Measurements from ENCODE around the gene CYP4F11. TPM values are rescaled to one million over a fixed set of nuclear protein-coding genes. Genes with fewer than 3 reads are reported as not detected.
"Not testable (repeated sequence)": the region's sequence is repeated elsewhere in the genome, so short reads cannot be mapped to it uniquely, and the experiment has no call there.

The CYP4F11 gene
- total and polyA plus RNA-seq, 8 donors = 0.04 to 2.3 TPM; not detected in 6

DNA sequence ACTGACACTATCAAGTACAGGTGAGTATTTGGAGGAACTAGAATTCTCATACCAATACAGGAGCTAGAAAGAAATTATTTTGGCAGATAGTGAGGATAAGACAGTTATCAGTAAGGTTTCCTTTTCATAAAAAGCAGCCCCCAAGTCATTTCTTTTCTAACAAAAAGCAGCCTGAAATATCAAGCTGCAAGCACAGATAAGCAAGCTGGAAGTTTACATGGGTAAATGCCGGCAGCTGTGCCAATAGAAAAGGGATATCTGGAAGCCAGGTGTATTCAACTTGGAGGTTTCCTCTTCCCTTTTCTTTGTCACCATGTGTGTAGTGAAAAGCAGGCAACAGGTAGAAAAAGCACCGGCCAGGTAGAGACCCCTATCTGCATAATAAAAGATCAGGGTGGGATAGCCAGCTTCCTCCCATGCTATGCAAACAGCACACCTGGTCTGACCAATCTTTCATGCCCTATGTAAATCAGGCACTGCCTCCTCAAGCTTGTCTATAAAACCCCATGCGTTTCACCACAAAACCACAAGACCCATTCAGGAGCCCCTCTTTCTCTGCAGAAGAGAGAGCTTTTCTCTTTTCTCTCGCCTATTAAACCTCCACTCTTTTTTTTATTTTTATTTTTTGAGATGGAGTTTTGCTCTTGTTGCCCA lies 59.4 kb downstream of the CYP4F11 start:
- Histone ChIP-seq H3K36me3 (no peaks in the 10 kb centered on the region), H3K9me3 (no peaks in the 10 kb centered on the region), H3K27me3 (peaks cover 0 to 57% of the 10 kb centered on the region in 2 donors), H3K27ac (no peak overlapping the region), H3K4me3 (no peak overlapping the region), H3K4me1 (peaks cover 0 to under 1% of the 10 kb centered on the region in 2 donors)
- intact Hi-C loops (cut with DNase I) = no loop called here
- ATAC-seq = no peak
- DNase-seq = no peak
- TF ChIP-seq, protein P1, sequence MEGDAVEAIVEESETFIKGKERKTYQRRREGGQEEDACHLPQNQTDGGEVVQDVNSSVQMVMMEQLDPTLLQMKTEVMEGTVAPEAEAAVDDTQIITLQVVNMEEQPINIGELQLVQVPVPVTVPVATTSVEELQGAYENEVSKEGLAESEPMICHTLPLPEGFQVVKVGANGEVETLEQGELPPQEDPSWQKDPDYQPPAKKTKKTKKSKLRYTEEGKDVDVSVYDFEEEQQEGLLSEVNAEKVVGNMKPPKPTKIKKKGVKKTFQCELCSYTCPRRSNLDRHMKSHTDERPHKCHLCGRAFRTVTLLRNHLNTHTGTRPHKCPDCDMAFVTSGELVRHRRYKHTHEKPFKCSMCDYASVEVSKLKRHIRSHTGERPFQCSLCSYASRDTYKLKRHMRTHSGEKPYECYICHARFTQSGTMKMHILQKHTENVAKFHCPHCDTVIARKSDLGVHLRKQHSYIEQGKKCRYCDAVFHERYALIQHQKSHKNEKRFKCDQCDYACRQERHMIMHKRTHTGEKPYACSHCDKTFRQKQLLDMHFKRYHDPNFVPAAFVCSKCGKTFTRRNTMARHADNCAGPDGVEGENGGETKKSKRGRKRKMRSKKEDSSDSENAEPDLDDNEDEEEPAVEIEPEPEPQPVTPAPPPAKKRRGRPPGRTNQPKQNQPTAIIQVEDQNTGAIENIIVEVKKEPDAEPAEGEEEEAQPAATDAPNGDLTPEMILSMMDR (IDR thresholded peaks at IDR 0.05) = no peak

DNA sequence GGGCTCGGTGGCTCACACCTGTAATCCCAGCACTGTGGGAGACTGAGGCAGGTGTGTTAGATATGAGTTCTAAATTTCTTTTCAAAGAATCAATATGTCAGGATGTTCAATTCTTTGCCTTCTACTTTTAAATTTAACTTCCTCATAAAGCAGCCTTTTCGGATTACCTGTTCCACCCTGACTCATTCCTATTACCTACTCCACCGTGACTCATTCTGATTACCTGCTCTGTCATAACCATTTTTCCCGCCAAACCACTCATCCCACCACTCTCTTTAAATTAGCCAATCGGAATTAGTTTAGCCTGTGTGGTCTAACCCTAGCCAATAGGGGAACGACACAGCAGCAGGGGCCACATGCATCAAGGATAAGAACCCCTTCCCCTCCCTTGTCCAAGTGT lies 60.6 kb downstream of the CYP4F11 start:
- intact Hi-C loops (cut with DNase I); H3K4me3 ChIP-seq; H3K36me3 ChIP-seq; H3K9me3 ChIP-seq; ATAC-seq; H3K27ac ChIP-seq; DNase-seq: not testable (repeated sequence)
- peaks cover 0 to 11% of the 10 kb centered on the region in 2 donors for H3K4me1 ChIP-seq
- peaks cover 0 to 47% of the 10 kb centered on the region in 2 donors for H3K27me3 ChIP-seq

DNA sequence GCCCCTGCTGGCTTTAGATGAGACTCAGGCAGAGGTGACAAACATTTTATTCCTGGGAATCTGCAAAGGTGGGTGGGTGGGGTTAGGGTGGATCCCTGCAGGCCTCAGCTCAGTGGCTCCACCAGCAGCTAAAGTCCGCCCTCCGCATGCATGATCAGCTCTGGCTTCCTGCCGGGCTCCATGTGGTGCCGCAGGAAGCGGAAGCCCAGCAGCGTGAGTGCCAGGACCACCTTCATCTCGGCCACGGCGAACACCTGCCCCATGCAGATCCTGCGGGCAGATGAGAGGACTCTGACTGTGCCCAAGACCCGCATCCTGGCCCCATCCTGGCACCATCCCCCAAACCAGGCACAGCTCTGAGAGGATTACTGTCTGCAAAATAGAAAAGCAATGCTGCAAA lies 62.8 kb downstream of the CYP4F11 start:
- intact Hi-C loops (cut with DNase I) = no loop called here
- TF ChIP-seq, protein P1 (IDR thresholded peaks at IDR 0.05) = no peak
- no peaks in the 10 kb centered on the region for H3K9me3 ChIP-seq
- H3K27ac ChIP-seq = no peak overlapping the region
- DNase-seq (no peak), ATAC-seq (no peak)
- H3K36me3 ChIP-seq = no peaks in the 10 kb centered on the region
- peaks cover 0 to 11% of the 10 kb centered on the region in 2 donors for H3K4me1 ChIP-seq
- no peak overlapping the region for H3K4me3 ChIP-seq
- H3K27me3 ChIP-seq = peaks cover 0 to 46% of the 10 kb centered on the region in 2 donors

DNA sequence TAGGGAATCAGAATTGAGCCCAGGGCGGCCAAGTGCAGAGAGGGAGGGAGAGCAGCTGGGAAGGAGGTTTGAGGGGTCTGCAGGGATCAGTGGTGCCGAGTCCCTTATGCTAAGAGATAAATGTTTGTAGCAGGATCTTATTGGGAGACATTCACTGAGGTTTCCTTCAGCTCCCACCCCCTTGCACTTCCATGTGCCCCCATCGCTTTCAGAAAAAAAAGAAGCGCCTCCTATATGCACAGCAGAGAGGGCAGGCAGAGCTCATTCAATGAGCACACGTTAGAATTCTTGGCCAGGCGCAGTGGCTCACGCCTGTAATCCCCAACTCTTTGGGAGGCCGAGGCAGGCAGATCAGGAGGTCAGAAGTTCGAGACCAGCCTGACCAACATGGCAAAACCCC lies 64.5 kb downstream of the CYP4F11 start:
- Histone ChIP-seq H3K9me3 (no peaks in the 10 kb centered on the region), H3K36me3 (no peaks in the 10 kb centered on the region), H3K4me1 (peaks cover 0 to 11% of the 10 kb centered on the region in 2 donors), H3K27me3 (peaks cover 0 to 35% of the 10 kb centered on the region in 2 donors), H3K27ac (no peak overlapping the region), H3K4me3 (no peak overlapping the region)
- ATAC-seq (no peak), DNase-seq (no peak)
- TF ChIP-seq, protein P1 (IDR thresholded peaks at IDR 0.05) = no peak
- intact Hi-C loops (cut with DNase I) = loop anchor here in 1 of 2 donors (10.0 kb wide), 1 partner anchor 245 kb away; no protein-coding TSS in a partner anchor

DNA sequence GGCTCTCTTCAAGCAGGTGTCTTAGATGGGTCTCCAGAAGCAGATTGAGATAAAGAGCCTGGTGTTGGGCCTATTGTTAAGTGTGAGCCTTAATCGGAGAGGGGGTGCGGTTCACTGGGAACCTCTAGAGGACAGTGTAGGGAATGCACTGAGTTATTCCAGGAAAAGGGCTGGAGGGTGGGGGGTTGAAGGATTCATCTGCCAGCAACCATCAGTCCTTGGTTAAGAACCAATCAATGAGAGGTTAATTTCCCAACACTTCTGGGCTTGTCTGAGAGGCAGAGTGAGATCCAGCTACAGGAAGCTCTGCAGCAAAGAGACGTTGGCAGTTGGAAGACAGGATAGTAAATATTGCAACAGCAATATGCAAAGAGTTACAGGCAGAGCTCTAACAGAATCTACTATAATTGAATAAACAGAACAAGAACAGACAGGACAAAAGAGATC lies 65.2 kb downstream of the CYP4F11 start:
- intact Hi-C loops (cut with DNase I) = loop anchor here in 1 of 2 donors (10.0 kb wide), 1 partner anchor 244 kb away; no protein-coding TSS in a partner anchor

More for the DNA sequence above, 65.2 kb downstream of the CYP4F11 start:
- Histone ChIP-seq H3K4me3 (no peak overlapping the region), H3K27me3 (peaks cover 0 to 32% of the 10 kb centered on the region in 2 donors), H3K36me3 (no peaks in the 10 kb centered on the region), H3K27ac (peak overlapping the region in 1 of 2 donors; percentile 1), H3K9me3 (no peaks in the 10 kb centered on the region), H3K4me1 (peaks cover 0 to 11% of the 10 kb centered on the region in 2 donors)
- ATAC-seq (peak; percentile 99), DNase-seq (peak in 2 of 4 donors; percentile 13 to 45)
- TF ChIP-seq, protein P1 (IDR thresholded peaks at IDR 0.05) = peak; percentile 68 to 70

All from left lung (tissue), 10 donors.